Endothelial cell of hepatic sinusoid (primary cell): ENCODE measurements around the gene PSMD14.

ENCODE experiments used
- in situ Hi-C: cut with HindIII; loops from 2 replicates; pipeline ENCODE4 v1.10.0; 2017; ENCODE audit warnings: low sequenced_read_pairs

The PSMD14 gene

GRCh38 chr2:161418275-161418714 lies 110.1 kb downstream of the PSMD14 start:
- in situ Hi-C loops, result no loop called here

GRCh38 chr2:161418715-161419637 lies 110.8 kb downstream of the PSMD14 start:
- in situ Hi-C loops, result no loop called here

GRCh38 chr2:161419638-161420190 lies 111.5 kb downstream of the PSMD14 start:
- in situ Hi-C loops, result no loop called here

GRCh38 chr2:161420406-161421074 lies 112.3 kb downstream of the PSMD14 start:
- in situ Hi-C loops, result no loop called here

GRCh38 chr2:161421686-161422085 lies 113.5 kb downstream of the PSMD14 start:
- in situ Hi-C loops, result no loop called here

GRCh38 chr2:161422816-161423403 lies 114.7 kb downstream of the PSMD14 start:
- in situ Hi-C loops, result no loop called here

GRCh38 chr2:161423421-161424393 lies 115.5 kb downstream of the PSMD14 start:
- in situ Hi-C loops, result no loop called here

GRCh38 chr2:161424394-161424769 lies 116.2 kb downstream of the PSMD14 start:
- in situ Hi-C loops, result no loop called here

GRCh38 chr2:161424891-161425727 lies 116.9 kb downstream of the PSMD14 start:
- in situ Hi-C loops, result no loop called here

GRCh38 chr2:161425728-161426454 lies 117.7 kb downstream of the PSMD14 start:
- in situ Hi-C loops, result no loop called here

- in situ Hi-C loops, result no loop called here
These were observed 118.3 kb downstream of the PSMD14 start for GRCh38 chr2:161426455-161426921.

- in situ Hi-C loops, result no loop called here
These were observed 118.9 kb downstream of the PSMD14 start for GRCh38 chr2:161426922-161427663.

GRCh38 chr2:161427664-161428587 lies 119.7 kb downstream of the PSMD14 start:
- in situ Hi-C loops, result no loop called here

GRCh38 chr2:161430386-161430785 lies 122.2 kb downstream of the PSMD14 start:
- in situ Hi-C loops, result no loop called here

- in situ Hi-C loops, result no loop called here
These were observed 123.9 kb downstream of the PSMD14 start for GRCh38 chr2:161432107-161432506.

- in situ Hi-C loops, result no loop called here
These were observed 125.9 kb downstream of the PSMD14 start for GRCh38 chr2:161434118-161434517.

GRCh38 chr2:161436411-161436810 lies 128.2 kb downstream of the PSMD14 start:
- in situ Hi-C loops, result no loop called here
